Suppressor macrophage treated with lipopolysaccharide for 1 hour (primary cell): ENCODE results near the gene B3GNT5.
A peak's percentile ranks its signal among the peaks of the same experiment; 100 is the strongest.

Experiments
- DNase-seq, 3 donors: peaks; one replicate each; pipeline ENCODE4 v3.0.0-alpha.2; 2020 to 2022

The B3GNT5 gene

DNA sequence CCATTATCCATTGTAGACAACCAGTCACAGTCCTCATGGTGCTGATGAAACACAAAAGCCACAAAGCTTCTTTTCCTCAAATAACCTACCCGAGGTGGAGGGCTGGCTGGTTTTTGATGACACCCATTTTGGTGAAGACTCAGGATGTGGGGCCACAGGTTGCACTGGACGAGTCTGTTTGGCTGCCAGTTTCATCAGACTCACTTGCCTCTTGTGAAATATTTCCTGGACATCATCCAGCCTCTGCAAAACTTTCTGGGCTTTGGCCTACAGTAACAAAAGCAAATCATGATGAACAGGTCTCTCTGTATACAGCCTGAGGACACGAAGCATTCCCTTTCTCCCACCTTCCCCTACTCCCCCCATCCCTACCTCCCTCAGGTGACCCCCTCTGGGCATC, 42.2 kb downstream of the B3GNT5 start:
- DNase-seq, result peak; percentile 38 to 56 (median 54)

DNA sequence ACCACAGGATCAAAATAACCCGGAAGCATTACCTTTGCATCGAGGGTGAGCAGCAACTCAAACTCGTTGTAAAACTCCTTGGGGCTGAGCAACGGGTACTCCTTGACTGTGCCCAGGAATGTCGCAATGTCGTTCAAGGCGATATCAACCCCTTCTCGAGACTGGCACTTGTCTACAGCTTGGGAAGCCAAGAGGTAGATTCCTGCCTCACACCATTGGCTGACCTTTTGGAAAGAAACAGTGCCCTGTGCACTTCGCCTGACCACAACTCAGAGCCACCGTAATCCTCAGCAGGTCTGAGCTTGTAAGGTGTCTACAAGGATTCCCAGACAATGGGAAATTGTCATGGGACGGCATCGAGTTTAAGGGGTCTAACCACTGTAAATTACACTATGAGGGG, 43.9 kb downstream of the B3GNT5 start:
- no peak for DNase-seq

DNA sequence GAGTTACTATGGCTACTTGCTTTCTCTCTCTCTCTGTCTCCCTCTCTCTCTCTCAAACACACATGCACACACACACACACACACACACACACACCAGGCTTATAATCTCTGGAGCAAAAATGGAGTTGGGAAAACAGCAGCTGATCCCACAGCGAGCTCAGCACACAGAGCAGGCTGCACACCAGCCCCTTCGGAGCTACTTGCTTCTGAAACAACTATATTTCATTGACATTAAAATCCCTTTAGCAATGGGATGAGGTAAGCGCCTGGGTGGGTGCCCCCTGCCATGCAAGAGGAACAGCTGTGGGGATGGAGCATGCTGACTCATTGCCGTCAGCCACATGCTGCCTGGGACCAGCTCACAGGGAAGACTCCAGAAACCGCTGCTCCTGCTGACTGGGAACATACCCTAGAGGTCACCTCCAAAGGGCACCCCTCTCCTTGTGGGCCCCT, 45.7 kb downstream of the B3GNT5 start:
- peak; percentile 94 for DNase-seq

DNA sequence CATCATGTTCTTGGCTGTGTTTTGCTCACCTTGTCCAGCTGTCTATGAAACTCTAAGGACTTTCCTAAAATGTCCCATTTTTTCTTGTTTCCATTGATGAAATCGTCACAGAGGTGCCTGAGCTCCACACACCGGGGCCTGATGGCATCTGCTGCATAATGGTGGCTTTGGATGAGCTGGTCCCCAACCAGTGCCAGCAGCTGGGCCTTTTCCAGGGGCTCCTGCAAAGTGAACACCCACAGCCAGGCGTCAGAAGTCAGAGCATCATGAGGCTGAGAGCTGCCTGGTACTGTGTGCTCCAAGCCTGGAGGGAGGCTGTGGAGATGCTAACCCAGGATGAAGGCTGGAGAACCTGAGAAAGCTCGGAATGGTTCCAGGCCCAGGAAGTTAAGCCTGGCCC, 46.9 kb downstream of the B3GNT5 start:
- no peak for DNase-seq

DNA sequence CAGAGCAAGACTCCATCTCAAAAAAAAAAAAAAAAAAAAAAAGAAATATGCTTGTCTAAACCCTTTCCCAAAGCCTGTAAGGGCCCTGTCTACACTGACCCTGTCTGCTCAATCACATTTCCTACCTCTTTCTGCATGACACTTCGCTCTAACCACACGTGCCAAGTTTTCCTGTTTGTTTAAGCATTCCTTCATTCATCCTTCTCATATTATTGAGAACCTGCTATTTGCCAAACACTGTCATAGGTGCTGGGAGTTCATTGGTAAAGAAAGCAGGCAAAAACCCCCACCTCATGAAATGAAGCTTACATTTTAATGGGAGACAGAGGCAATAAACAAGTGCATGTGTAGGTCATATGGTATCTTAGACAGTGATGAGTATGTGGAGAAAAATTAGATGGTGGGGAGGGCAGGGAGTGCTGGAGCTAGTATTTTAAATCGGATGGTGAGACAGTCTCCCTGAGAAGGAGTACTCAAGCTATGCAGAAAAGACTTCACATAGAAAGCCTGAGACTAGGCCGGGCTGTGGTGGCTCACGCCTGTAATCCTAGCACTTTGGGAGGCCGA, 48.0 kb downstream of the B3GNT5 start:
- no peak for DNase-seq

DNA sequence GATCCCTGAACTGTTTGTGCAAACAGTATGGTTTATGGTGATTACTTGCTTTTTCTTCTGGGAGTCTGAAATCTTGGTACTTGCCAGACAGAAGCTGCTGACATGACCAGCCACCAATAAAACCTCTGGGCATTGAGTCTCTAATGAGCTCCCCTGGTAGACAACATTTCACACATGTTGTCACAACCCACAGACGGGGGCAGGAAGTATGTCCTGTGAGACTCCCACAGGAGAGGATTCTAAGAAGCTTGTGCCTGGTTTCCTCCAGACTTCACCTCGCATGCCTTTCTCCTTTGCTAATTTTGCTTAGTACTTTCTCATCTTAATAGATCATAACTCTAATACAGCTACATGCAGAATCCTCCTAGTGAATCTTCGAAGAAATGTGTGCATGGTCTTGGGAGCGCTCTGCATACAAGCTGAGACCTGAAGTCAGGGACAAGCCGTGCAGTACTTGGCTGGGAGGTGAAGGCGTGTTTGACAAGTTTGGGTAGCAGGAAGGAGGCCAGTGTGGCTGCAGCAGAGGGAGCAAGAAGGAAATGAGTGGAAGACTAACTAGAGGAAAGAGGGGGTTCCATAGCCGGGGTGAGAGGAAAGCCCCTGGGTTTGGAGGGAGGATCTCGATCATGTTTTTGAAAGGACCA, 49.0 kb downstream of the B3GNT5 start:
- peak; percentile 35 to 51 (median 50) for DNase-seq

DNA sequence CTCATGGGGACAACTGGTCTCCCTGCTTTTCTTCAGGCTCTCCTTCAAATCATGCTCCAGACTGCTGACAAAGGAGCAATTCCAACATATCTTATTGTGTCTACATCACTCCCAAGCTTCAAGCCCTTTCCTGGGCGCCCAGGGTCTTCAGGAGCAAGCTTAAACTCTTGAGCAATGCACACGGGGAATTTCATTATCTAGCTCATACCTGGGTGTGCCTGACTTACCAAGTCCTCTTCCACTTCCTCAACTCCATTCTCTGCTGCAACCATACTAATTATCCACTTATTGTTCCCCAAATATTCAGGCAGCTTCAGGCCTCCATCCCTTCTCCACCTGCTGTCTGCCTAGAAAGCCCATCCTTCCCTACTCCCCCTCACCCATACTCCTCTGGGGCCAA, 50.6 kb downstream of the B3GNT5 start:
- no peak for DNase-seq

DNA sequence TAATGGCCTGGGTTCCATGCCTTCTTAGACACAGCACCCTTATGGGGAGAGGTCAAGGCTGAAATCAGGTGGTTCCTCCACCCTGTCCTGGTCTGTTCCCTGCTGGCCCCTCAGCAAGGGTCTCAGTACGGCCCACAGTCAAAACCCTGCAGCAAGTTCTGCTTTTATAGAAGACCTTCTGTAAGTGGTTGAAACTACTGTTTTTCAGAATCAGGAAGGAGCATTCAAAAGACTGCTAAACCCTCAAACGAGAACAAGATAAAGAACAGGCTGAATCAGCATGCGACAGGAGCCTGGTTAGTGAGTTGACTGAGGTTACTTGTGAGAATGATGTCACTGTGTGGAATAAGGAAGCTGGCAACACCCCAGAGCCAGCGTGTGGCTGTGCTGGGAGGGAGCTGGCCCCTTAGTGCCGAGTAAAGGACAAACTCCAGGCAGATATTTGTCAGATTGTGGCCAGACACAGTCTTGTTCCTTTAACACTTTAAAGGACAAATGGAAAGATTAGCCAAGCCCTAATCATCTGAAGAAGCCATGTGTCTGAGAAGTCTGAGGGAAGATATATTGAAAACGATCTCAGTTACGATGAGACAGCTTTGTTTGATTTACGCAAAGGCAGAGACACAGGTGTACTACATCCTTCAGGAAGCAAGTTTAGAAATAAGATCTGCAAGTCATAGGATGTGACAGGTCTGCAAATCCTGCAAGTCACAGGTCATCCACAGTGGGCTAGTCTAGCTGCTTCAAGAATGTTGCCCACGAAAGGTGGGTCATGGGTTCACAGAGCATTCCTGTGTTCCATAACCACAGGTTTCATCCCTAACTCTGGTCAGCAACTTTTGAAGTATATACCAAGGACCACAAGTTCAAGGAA, 54.0 kb downstream of the B3GNT5 start:
- peak; percentile 89 to 96 (median 96) for DNase-seq

DNA sequence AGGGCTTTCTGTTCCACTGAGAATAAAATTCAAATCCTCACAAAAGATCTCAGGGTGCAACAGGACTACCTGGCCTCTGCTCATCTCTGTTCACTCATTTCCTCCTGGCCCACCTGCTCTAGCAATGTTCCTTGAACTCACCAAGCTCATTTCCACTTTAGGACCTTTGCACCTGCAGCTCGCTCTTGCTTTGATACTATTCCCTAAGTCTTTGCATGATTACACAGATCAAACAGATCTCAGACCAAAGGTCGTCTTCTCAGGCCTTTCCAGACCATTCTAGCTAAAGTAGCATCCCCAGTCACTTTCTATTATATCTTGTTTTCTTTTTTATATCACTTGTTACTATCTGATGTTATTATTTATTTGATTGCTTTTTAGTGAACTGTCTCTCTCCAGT, 54.7 kb downstream of the B3GNT5 start:
- no peak for DNase-seq

DNA sequence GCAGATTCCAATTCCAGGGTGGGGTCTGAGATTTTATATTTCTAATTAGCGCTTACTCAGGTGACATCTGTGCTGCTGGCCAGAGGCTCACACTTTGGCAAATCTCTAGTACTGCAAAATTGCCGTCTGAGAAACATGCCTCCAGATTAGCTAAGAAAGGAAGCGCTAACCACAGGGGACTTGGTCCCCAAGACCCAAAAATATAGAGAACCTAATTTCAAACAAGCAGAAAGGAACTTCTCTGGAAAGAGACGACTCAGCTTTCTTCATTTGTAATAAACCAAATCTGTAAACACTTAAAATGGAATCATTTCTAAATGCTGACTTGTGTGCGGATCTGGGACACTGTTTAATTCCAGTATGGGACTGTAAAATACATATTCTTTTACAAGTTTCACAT, 55.7 kb downstream of the B3GNT5 start:
- no peak for DNase-seq

DNA sequence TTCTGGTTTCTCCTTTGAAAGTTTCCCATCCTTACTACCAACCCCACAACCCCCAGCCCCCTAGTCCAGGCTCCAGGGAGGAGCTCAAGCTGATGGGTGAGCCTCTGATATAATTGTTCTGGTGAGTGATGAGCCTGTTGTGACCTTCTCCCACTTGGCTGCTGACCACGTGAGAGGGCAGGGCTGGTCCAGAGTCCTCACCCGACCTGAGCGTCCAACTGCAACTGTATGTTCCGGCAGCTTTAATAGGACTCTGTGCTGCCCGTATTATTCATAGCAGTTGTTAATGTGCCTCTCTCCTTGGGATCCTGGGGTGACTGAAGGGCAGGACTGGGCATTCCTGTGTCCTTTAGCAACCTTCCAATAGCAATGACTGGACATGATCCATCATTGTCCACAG, 56.2 kb downstream of the B3GNT5 start:
- no peak for DNase-seq

DNA sequence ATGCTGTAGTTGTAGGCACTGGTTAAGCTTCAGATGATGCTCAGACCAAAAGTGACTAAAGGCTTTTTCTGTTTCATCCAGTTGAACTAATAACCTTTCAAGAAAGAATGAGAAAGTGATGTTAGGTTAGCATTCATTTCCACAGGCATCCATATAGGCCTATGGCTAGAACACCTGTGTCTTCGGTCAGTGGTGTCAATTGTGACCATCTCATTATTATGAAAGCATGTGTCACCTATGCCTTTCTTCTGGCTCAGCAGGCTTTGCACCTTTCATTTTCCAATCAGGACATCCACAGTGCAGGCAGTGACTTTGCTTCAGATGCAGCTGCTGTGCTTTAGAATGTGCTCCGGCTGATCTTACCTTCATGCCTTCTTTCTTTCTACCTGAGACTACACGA, 57.9 kb downstream of the B3GNT5 start:
- no peak for DNase-seq

DNA sequence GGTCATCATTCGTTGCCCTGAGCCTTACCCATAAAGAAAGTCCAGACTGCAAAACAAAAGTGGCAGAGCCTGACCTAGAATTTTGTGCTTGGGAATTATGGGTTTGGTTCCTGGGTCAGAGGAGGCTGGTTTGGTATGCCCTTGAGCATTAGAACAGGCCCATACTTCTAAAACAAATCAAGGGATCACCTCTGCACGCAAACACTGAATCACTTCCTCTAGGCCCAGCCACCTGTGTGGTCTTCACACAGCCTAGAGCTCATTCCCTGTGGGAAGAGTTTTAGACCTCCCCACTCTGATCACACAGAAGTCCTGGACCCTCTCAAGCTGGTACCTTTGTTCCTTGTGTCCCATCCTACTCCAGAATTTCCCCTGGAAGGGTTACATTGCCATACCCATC, 59.4 kb downstream of the B3GNT5 start:
- DNase-seq, result no peak

DNA sequence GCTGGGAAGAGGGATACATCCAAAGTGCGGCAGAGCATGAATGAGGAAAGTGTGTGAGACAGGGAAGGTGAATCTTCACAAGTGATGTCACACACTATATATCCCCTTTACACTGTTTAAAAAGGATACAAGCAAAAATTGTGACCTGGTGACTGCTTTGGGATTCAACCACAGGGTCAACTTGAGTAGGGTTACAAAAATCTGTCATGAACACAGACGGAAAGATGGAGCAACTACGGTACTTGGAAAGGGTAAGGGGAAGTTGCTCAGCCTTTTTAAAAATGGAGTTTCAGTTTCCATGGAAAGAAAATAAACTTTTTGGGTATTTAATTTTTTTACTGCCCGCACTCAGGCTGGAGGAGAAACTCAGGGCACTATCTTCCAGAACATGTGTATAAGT, 60.3 kb downstream of the B3GNT5 start:
- DNase-seq, result peak; percentile 61 to 68 (median 68)

DNA sequence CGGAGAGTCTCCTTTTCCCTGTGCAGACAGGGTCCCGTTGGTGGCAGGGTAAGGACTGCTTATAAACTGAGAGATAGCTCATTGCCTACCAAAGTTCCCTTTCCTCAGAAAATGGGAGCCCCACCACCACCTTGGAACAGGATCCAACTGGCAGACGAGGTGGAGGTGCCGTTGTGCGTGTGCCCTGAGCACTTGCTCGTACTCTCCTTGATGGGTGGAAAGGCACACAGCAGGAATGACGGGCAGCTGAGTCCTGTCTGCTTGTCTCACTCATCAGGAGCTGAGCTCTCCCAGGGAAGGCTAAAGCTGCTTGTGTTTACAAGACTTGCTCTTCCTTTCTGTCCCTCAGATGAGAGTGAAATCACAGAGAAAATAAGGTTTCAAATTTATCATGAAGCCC, 60.7 kb downstream of the B3GNT5 start:
- peak in 1 of 3 donors; percentile 15 for DNase-seq

DNA sequence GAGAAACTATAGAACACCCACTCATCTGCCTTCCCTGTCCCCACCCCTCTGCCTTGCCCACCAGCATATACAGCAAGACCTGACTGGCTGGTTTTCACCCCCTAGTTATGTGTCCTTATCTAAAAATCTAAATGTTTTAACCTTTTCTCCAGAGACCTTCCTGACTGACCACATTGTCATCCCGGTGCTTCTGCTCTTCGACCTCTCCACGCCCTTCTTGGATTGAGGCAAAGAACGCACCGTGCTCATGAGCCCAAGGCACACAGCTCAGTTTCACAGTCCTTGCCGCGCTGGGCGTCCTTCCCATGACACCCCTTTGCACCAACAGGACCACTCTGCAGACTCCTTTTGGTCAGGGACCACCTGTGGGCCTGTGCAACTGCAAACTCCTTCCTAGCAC, 62.7 kb downstream of the B3GNT5 start:
- DNase-seq, result no peak

DNA sequence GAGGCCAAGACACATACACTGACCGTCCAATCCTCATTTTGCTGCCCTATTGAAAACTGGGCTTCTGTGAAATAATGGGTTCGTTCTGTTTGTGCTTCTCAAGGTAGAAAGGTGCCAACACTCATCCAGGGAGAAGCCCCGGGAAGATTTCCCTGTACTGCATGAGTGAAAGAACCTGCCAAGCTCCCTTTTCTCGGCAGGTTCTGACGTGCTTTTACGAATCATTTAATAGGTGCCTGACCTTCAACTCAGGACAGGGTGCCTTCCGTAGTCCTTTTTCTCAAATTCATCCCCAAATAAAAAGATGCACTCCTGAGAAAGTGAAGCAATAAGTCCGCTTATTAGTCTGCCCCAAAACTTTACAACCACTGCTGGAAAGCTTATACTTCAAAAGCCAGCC, 64.2 kb downstream of the B3GNT5 start:
- no peak for DNase-seq

DNA sequence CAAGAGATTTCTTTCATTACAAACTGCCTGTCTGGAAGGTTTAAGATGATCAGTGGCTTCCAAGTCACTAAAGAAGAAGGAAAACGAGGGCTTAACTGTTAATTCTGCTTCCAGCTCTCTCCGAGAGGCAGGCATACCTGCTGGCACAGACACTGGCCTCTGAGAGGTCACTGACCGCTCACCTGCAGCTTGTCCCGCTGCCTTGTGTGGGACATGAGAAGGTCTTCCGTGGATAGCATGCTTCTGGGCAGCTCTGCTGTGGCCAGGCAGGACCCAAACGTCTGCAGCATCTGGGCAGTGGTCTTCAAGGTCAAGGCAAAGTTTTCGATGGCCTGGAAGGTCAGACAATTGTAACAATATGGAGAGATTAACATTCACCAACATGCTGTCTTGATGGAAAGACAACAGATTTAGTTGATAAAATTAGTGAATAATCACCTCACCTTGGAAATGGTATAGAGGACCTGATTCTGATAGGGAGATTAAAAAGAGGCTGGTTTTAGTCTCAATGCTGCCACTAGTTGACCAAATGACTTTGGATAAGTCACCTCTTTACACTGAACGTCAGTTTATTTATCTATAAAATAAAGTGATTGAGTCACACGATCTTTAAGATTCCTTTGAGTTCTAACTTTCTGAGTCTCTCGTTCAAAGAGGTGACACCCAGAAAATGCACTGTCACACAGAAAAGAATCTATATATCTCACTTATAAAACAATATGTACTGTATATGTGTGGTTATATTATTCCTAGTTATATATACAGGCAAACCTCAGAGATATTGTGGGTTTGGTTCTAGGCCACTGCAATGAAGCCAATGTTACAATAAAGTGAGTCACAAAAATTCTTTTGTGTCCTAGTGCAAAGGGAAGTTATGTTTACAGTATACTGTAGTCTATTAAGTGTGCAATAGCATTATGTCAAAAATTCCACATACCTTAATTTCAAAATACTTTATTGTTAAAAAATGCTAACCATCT, 65.1 kb downstream of the B3GNT5 start:
- DNase-seq, result peak in 2 of 3 donors; percentile 58 to 63

DNA sequence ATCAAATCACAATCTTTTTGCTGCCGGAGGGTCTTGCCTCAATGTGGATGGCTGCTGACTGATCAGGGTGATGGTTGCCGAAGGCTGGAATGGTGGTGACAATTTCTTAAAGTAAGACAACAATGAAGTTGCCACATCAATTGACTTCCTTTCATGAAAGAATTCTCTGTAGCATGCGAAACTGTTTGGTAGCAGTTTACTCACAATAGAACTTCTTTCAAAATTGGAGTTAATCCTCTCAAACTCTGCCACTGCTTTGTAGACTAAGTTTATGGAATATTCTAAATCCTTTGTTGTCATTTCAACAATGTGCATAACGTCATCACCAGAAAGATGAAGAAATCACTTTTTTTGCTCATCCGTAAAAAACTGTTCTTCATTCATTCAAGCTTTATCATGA, 65.8 kb downstream of the B3GNT5 start:
- peak in 2 of 3 donors; percentile 38 to 49 for DNase-seq

DNA sequence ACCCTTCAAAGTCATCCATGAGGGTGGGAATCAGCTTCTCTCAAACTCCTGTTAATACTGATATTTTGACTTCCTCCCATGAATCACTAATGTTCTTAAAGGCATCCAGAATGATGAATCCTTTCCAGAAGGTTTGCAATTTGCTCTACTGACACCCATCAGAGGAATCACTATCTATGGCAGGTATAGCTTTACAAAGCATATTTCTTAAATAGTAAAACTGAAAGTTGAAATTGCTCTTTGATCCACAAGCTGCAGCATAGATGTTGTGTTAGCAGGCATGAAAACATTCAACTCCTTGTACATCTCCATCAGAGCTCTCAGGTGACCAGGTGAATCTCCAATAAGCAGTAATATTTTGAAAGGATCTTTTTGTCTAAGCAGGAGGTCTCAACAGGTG, 66.3 kb downstream of the B3GNT5 start:
- DNase-seq, result no peak
